GM10266 (cell line): ENCODE results near the gene HCN4.

Experiments
- DNase-seq: peaks from one replicate; pipeline ENCODE4 v3.0.0; 2012; ENCODE audit errors: extremely low spot score
- CTCF ChIP-seq: IDR thresholded peaks from 2 replicates; pipeline ENCODE4 v1.5.1; 2012; ENCODE audit warnings: mild to moderate bottlenecking, low read depth; ENCODE audit not compliant: control insufficient read depth, insufficient read depth; ENCODE audit errors: missing control alignments

Gene HCN4

DNA sequence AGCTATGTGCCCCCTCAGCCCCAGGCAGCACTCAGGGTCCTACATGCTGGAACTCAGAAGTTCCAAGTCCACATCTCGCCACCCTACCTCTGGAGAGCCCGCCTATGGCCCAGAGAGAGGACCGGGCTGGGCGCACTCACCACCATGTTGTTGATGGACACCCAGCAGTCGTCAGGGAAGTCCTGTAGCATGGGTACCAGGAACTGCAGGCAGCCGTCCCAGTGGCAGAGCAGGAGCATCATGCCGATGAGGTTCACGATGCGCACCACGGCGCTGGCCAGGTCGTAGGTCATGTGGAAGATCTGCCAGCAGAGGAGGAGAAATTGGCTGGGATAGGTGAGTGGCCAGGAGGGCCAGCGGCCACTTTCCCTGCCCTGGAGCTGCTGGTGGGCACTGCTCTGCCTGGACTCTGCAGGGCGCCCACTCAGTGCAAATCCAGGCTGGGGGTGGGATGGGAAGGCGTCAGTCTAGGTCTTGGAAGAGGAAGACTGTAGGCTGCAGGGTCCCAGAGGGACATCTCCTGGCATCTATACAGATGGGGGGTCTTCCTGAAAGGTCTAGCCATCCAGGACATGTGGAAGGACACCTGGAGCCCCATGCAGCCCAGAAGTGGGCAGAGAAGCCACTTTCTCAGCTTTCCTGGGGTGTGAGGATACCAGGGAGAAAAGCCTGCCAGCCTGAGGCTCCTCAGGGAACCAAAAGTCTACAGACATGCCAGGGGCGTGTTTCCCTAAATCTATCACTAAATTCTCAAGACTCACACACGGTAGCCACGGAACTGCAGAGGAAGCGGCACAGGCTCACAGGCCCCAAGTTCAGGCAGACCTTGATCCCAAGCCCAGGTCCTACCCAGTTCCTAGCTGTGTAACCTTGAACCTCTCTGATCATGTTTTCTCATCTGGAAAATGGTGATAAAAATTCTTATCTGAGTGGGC lies 36.5 kb downstream of the HCN4 start:
- no peak for TF ChIP-seq CTCF

DNA sequence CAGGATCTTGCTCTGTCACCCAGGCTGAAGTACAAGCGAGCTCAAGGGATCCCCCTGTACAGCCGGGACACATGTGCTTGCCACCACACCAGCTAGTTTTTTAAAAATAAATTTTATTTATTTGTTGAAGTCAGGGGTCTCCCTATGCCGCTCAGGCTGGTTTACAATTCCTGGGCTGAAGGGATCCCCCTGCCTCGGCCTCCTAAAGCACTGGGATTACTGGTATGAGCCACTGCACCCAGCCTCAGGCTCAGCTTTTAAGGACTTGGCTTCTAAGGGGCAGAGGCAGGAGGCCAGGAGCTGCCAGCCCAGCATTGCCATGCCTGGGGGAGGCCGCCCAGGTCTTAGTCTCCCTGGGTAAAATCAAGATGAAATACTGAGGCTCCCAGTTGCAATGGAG lies 37.3 kb downstream of the HCN4 start:
- no peak for DNase-seq
- no peak for TF ChIP-seq CTCF

More for the DNA sequence above, 36.5 kb downstream of the HCN4 start:
- no peak for DNase-seq

DNA sequence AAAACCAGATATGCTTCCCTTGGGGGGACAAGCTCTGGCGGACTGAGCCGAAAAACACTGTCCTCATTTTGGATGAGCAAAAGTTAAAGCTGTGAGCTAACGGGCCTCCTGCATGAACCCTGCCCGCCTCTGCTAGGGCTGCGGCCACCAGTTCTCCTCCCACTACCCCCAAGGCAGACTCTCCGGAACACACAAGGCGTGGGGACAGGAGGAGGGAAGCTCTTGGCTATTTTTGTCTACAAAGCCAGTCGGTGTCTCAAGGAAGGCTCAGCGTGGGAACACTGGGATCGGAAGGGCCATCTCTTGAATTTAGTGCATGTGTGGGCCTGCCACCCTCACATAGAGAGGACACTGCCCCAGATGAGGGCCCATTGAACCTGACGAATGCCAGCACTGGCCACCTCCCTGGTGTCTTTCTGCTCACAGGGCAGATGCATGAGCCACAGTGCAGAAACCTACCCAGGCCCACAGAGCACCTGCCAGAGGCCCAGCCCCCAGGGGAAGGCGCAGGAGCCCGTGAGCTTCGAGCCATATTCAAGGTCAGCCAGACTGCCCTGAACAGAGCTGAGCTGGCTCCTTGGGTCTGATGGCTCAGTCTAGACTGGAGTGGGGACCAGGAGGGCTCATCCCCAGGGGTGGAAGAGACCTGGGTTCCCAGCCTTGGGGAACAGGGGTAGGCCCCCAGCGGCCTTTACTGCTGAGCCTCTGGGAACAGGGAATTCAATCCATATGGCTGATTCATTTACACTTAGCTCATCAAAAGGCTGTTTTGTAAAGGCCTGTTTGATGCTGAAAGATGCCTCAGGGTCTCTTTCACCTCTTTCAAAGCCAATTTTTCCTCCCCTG lies 38.3 kb downstream of the HCN4 start:
- DNase-seq: no peak
- no peak for TF ChIP-seq CTCF

DNA sequence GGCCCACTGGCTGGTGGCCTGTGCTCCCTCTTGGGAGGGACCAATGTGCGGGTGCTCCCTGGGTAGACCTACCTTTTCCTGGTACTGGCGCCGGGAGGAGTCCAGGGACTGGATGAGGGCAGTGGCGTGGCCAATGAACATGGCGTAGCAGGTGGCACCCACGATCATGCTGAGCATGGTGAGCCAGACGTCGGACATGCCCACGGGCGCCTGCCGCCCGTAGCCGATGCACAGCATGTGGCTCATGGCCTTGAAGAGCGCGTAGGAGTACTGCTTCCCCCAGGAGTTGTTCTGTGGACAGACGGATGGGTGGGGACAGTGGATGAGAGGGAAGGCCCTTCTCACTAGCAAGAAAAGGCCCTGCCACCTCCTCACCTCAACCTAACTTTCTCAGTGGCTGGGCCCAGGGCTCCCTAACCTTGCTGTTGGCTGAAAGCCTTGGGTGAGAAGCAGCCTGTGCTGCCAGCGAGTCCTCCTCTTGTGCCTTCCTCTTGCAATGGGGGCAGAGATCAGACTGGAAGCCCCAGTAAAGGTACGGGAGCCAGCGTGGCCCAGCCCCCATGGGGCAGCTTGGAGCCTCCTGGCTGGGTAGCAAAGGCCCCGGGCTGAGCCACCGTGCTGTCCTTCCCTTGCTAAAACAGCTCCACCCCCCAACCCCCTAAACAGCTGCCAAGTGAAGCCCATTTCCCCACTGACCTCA lies 39.1 kb downstream of the HCN4 start:
- TF ChIP-seq CTCF: no peak
- DNase-seq: no peak

DNA sequence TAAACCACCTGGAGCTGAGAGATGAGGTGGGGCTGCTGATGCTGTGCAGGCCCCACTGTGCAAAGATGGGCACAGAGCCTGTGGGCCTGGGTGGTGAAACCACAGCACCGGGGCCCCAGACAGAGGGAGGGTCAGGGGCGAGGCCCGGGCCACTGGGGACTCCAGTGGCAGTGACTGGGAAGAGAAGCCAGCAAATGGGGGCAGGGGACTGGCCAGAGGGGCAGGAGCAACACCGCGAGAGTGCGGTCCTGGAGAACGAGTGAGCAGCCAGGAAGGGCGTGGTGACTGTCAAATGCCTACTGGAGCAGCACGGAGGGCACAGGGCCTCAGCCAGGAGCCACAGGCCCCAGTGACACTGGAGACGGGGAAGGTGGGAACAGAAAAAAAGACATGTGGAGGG lies 39.8 kb downstream of the HCN4 start:
- no peak for DNase-seq
- no peak for TF ChIP-seq CTCF

DNA sequence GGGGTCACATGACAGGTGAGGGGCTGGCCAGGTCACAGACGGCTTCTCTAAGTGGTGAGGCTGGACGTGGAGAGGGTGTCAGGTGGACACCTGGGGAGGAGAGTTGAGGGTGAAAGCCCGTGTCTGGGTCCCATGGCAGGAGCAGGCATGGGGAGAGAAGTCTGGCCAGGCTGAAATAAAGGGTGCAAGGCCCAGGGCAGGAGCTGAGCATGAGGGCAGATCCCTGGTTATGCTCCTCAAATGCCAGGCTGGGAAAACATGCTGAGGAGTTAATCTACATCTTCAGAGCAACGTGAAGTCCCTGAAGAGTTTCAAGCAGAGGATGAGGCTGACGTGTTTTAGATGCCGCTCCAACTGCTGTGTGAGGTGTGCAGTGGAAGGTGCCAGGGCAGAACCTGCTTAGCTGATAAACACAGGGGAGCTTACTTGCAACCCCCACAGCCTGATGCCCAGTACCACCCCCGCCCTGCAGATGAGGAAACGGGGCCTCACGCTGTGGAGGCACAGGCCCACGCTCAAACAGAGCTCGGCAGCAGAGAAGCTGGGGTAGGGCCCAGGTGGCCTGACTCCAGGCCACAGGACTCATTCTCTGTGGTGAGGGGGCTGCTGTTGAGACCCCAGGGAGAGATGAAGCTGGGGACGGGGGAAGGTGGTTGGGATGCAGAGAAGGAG lies 40.5 kb downstream of the HCN4 start:
- no peak for DNase-seq
- no peak for TF ChIP-seq CTCF
